Activated T-cell treated with anti-CD3 and anti-CD28 coated beads for 1 hour (primary cell): Measurements from ENCODE around the gene TSPAN12.
"Not testable (repeated sequence)": the region's sequence is repeated elsewhere in the genome, so short reads cannot be mapped to it uniquely, and the experiment has no call there.

Experiments
- DNase-seq: peaks from one replicate; pipeline ENCODE4 v3.0.0-alpha.2; 2020; ENCODE audit warnings: low read depth

The TSPAN12 gene, protein sequence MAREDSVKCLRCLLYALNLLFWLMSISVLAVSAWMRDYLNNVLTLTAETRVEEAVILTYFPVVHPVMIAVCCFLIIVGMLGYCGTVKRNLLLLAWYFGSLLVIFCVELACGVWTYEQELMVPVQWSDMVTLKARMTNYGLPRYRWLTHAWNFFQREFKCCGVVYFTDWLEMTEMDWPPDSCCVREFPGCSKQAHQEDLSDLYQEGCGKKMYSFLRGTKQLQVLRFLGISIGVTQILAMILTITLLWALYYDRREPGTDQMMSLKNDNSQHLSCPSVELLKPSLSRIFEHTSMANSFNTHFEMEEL

DNA sequence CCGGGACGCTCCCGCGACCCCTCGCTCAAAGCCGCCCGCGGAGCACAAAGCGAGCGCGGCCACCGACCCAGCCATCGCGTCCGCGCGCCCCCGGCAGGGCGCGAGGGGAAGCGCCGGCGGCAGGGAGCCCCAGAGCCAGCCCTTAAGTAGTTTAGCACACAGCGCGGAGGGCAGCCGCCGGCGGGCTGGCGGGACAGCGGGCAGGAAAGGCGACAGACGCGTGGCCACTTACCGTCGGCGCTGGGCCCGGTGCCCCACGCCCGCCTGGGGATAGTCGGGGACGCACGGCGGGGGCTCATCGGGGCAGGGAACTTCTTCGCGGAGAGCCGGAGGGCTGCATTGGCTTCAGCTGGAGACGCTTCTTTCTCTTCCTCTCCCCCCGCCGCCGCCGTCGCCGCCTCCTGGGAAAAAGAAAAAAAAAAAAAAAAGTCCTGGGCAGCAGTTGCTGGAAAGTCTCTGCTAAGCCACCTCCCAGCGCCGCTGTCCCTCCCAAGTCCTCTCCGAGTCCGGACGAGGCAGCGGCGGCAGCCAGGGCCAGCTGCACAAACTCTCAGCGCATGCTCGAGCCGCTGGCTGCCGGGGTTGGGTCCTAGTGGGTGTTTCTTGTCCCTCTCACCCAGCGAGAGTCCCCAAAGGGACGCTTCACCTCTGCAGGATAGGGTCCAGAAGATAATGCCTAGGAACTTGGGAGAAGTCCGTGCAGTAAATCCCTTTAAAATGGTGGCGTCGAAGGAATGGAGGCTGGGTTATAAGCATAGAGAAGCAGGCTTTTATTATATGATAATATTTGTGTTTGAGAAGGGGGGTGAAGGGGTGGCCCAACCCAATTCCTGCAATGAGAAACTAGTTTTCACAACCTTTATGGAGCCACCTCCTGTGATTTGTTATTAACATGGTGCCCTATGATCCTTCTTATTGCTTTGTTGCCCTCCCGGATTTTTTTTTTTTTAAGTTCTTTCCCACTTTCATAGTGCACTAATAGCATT, at the start of gene TSPAN12:
TSPAN12 (minus strand) TSS at position 557 of the 986 bp plus-strand sequence. CDS start 1,381 bp downstream, outside the sequence.
- DNase-seq: peak; percentile 25

DNA sequence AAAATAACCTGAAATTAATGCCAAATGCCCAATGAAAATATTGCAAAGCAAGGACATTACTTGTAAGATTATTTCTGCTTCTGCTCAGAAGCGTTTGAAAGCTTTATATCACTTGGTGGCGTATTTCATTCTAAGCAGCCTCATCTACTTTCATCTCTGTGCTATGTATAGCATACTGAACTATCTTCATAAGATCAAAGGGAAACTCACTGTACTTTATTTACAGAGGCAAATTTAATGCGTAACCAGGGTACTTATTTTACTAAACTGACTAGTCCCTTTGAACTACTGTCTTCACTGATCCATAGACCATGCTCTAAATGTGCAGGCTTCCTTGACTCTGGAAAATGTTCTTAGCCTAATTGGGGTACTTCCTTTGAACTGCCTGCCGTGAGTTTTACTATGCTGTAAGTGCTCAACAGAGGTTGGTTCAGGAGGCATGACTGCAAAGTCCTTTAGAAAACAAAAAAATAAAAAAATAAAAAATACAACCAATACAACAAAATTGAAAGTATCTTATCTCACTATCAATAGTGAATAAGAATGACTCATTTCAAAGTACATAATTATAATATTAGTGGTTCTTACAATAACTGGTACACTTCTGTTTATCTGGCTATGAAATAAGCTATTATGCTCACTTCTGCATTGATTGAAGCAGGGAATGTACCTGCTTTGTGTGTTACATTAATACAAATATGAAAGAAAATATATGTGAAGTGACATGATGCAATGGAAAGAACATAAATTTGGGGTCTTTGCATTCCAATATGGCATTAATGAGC, 41.0 kb upstream of the TSPAN12 start:
- no peak for DNase-seq

GRCh38 chr7:120895253-120895652, 37.3 kb upstream of the TSPAN12 start:
- not testable (repeated sequence) for DNase-seq

GRCh38 chr7:120885602-120886001, 27.7 kb upstream of the TSPAN12 start:
- DNase-seq: not testable (repeated sequence)

GRCh38 chr7:120877701-120878100, 19.8 kb upstream of the TSPAN12 start:
- DNase-seq: no peak

- no peak for DNase-seq
Measured at GRCh38 chr7:120876922-120877321, 19.0 kb upstream of the TSPAN12 start.

DNA sequence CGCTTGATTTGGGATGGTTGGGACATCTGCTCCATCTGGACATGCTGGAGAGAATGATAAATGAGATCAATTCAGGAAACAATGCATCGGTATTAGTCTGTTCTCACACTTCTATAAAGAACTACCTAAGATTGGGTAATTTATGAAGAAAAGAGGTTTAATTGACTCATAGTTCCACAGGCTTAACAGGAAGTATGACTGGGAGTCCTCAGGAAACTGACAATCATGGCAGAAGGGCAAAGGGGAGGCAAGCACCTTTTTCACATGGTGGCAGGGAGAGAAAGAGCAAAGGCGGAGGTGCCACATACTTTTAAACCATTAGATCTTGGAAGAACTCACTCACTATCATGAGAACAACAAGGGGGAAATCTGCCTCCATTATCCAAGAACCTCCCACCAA, 16.8 kb upstream of the TSPAN12 start:
- no peak for DNase-seq

DNA sequence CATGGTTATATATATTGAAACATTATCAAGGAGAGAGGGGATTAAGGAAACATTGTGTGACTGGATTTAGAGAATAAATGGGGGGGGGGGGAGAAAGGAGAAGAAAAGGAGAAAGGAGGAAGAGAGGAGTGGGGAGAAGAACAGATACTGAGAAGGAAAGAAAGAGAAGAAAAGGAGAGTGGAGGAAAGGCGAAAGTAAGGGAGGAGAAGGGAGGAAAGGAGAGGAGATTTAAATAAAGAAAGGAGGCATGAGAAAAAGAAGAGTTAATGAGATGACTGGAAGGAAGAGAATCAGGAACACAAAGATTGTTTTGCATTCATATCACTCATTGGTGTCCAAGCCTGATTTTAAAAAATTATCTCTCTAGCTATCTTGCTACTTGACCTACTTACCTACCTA, 16.1 kb upstream of the TSPAN12 start:
- DNase-seq: no peak

DNA sequence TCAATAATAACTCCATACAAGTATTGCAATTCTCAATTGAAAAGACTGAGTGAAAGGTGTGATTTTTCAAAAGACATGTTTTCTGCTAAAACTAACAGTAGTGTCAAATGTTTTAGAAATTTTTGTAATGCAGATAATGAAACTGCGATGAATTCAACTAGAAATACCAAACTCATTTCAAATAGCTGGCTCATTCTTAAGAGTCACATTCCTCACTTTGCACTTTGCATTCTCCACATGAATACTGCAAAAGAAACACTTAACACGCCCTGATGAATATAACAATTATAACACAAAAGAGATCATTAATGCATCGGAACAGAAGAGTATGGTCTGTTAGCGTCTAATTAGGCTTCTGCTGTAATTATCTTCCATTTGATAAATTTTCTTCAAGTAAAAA, 15.5 kb upstream of the TSPAN12 start:
- no peak for DNase-seq

- DNase-seq: no peak
Measured at GRCh38 chr7:120869700-120870099, 11.8 kb upstream of the TSPAN12 start.

GRCh38 chr7:120867932-120868331, 10.0 kb upstream of the TSPAN12 start:
- DNase-seq: no peak

DNA sequence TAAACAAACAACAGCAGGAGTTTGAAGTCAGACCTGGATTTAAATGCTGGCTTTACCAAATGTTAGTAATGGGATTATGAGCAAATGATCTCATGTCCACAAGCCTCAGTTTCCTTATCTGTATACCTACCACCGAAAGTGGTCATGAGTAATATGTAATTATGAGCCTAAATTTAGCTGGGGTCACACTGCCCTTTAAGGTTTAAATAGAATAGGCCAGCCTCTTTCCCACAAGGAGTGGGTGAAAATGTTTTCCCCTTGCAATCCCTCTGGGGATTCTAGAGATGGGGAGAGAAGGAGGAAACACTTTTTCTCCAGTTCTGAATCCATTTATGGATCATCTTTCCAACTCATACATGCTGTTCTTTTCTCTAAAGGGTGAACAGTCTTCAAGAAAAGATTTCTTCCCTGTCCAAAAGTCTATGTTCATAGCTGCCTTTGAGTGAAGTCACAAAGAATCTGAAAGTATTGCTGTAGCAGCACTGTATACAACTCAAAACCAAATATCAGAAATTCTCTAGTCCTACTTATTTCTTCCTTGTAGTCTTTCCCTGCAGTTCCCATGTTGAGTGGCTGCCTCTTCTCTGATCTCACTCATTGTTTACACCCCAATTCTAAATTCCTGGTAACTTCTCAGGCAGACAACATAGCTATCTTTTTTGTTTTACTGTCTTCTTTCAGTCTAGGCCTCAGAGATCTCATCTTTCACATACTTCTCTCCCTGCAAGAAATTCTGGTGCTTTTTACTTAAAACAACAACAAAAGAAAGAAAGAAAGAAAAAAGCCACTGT, 7.4 kb upstream of the TSPAN12 start:
- no peak for DNase-seq

DNA sequence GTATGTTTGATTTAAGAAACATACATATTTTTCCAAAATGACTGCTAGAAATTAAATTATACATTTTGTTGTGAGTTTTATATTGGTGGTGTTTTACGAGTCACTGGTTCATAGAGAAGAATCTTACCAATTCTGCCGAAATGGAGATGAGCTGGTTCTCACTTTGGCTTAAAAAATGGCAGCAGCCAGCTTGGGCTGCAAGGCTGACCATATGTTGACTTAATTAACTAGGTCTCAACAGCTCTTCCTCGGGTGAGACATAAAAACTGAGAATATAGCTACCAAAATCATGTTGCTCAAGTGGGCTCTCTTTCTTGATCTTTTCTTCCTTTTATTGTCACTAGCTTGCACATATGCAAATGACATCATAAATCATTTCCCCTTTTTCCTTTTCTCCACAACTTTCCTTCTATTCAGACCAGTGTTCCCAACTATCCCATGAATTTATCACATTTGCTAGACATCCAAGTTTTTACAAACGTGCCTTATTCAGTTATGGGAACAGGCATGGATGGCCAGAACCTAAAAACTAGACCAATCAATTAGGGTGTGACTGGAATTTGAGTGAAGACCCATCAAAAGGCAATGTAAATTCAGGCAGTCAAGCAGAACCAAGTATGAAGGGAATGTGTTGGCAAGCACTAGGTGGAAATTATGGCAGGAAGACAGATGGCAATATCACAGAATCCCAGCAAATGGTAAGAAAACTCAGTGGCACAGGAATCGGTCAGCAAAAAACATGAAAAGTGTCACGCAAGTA, 6.4 kb upstream of the TSPAN12 start:
- DNase-seq: no peak

DNA sequence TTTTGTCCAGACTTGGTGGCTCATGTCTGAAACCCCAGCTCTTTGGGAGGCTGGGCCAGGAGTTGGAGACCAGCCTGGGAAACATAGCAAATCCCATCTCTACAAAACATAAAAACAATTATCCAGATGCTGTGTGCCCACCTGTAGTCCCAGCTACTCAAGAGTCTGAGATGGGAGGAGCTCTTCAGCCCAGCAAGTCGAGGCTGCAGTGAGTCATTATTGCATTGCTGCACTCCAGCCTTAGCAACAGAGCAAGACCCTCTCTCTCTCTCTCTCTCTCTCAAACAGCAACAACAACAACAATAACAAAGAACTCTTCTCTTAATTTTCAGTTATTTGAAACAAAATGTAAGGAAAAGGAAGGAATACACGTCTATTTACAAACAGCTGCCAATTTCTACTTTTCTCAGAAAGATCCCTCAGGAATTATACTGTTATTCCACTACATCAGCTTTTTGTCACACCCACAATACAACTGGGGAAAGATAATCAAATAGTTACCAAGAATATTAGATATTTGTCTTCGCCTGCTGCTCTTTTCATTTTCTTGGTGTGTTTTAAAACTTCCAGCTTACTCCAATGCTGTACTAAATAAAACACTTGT, 5.1 kb upstream of the TSPAN12 start:
- no peak for DNase-seq

GRCh38 chr7:120860156-120860555, 2.2 kb upstream of the TSPAN12 start:
- DNase-seq: no peak

DNA sequence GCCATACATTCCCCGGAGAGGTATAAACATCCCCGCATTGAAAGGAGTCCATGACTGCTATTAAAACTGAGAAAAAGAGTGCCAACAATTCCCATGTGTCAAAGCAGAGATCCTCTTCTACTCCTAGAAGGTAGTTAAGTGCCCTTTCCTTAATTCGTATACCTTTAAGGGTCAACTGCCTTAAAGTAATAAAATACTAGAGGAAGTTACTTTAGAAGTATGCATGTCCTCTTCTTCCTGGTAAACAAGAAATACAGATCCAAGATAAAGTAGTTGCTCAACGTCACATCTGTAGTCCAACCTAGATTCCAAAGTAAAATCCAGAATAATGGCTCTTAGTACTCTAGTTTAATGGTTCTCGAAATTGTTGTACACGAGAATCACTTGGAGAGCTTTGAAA, 1.5 kb upstream of the TSPAN12 start:
- no peak for DNase-seq

DNA sequence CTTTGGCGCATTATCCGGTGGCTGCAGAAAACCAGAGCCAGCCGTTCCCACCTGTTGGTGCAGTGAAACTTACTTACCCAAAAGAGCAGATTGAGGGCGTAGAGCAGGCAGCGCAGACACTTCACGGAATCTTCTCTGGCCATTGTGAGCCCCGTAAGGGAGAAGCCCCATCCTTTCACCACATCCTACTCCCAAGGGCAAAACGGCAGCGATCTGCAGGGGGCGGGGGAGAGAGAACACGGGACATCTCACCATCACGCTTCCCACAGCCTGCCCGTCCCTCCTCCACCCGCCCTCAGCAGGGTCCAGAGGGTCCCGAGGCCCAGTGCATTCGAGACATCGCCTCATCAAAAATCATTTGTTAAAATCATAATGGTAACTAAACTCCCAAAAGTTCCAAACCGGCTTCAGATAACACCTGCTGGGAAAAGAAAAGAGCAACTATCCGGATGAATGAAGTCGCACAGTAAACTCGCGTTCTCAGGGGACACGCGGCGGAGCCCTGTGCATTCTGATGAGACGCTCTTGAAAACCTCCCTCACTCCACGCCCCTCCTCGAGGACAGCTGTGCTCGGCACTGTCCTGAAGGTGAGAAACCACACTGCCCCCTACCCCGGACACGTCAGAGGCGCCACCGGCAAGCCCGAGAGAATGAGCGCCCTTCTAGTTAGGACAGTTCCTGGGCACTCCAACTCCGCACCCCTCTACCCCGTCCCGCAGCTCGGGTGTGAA, 1.2 kb downstream of the TSPAN12 start:
- DNase-seq: no peak

- no peak for DNase-seq
Measured at GRCh38 chr7:120856198-120856597, 1.7 kb downstream of the TSPAN12 start.

- no peak for DNase-seq
Measured at GRCh38 chr7:120852700-120853099, 5.2 kb downstream of the TSPAN12 start.

- DNase-seq: no peak
Measured at GRCh38 chr7:120843109-120843508, 14.8 kb downstream of the TSPAN12 start.
